Cardiac fibroblast (primary cell): ENCODE data around the gene EXD3.

ENCODE experiments used
- DNase-seq, 2 donors: peaks; one replicate each; pipeline versions ENCODE4 v3.0.0 to v3.0.0-alpha.2; 2010; ENCODE audit warnings: low read depth in 2 of 2
- H3K4me3 ChIP-seq, 2 donors: replicated peaks in 1 of 2; 1 replicate in 1 of 2; 2 replicates in 1 of 2; pipeline ENCODE4 v1.5.1; 2011; ENCODE audit warnings: low read depth in 2 of 2, low read length in 2 of 2, mild to moderate bottlenecking in 2 of 2, moderate library complexity in 1 of 2
- CTCF ChIP-seq: IDR thresholded peaks from one replicate; pipeline ENCODE4 v1.5.1; 2011; ENCODE audit warnings: low read depth, mild to moderate bottlenecking, low read length, inconsistent platforms

EXD3 gene

DNA sequence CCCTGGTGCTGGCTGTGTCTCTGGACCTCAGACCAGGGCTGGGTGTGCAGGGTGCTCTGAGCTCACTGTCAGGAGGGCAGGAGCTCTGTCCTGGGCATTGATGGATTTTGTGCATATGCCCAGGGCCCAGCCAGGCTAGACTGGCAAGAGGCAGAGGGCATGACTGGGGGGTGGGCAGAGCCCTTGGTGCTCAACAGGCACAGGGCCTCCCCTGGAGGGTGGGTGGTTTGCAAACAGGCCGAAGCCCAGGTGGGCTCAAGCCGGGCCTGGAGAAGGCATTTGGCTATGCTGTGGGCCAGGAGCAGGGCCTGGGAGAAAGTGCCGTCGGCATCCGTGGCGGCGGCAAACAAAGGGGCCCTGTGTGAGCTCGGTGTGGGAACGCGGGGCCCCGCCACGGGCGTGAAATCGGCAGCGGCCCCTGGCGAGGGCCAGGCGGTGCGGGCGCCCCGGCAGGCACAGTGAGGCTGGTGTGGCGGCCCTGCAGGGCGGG, 119.0 kb downstream of the EXD3 start:
- no peak for TF ChIP-seq CTCF
- H3K4me3 ChIP-seq = no peak overlapping the region
- no peak for DNase-seq

GRCh38 chr9:137303151-137303892, 119.6 kb downstream of the EXD3 start:
- DNase-seq = no peak
- no peak for TF ChIP-seq CTCF
- H3K4me3 ChIP-seq = no peak overlapping the region

DNA sequence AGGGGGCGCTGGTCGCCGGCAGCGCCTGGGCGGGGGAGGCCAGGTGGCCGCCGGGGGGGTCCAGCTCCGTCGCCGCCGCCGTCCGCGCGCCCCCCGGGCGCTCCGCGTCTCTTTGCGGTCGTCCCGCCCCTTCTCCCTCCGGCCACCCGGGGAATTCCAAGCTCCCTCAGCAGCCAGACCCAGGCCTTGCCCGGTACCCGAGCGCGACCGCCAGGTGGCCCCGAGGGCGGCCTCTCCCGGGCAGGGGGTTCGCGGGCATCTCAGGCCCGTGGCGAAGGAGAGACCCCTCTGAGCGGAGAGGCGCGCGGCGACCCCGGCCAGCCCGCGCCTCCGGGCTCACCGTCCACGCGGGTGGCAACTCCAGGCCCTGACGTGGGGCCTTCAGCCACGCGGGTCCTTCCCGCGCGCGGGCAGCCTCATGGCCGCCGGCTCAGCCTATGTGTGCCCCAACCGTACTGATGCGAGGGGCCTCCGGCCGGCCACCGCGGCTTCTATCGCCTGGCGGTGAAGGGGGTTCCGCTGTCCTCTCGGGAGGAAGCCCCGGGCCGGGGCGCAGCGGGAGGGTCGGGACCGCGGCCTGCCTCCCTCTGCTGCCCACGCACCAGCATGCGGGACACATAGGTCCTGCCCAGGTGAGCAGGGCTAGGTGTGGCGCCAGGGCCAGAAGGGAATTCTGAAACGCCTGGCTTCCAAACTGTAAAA, 120.4 kb downstream of the EXD3 start:
- TF ChIP-seq CTCF = peak; percentile 61
- H3K4me3 ChIP-seq = peak overlapping the region; percentile 16 to 41
- peak in 1 of 2 donors; percentile 58 for DNase-seq

DNA sequence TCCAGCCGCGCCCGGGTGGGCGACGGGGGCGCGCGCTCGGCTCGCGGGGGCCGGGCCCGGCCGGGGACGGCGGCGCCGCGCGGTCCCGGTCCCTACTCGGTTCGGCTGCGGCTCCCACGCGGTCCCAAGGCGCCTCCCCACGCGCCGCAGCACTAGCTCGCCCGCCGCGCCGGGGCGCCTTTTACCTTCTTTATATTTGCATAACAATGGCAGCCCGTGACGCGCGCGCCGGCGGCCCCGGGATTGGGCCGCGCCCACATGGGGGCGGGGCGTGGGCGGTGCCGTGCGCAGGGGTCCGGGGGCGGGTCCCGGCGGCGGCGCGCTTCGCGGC, 120.9 kb downstream of the EXD3 start, which contains the start of gene NRARP:
NRARP (minus strand) TSS at position 154 of the 331 bp plus-strand sequence. CDS start 343 bp downstream, outside the sequence.
- DNase-seq = peak; percentile 77 to 84
- TF ChIP-seq CTCF = no peak
- peak within 1 kb of the TSS; percentile 41 for H3K4me3 ChIP-seq

DNA sequence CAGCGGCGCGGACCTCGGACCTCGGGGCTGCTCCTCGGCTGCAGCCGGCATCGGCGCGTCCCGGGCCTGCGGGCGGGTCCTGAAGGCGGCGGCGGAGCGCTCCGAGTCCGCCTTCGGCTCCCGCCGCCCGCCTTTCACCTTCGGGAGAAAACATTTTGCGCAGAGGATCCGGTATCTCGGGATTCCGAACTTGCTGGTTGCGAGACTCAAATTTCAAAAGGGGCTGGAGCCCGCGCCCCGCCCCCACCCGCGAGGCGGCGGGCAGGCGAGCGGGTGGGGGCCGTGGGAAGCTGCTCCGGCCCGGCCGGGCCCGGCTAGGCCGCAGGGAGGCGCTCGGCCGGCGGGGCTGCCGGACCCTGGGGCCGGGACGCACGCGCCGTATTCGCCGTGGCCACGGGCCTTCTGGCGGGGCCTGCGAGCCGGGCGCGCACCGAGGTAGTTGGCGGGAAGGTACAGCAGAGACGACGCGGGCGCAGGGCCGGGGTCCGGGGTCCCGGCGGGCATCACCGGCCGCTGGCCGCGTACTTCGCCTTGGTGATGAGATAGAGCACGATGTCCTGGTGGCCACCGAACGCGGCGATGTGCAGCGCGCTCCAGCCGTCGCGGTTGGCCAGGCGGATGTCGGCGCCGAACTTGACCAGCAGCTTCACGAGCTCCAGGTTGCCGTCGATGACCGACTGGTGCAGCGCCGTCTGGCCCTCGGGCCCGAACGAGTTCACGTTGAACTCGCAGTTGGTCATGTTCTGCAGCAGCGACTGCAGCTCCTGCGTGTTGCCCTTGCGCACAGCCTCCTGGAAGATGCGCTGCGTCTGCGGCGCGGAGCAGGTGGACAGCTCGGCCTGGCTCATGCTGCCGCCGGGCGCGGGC, 121.6 kb downstream of the EXD3 start:
- H3K4me3 ChIP-seq = peak overlapping the region; percentile 38 to 41
- DNase-seq = peak; percentile 55 to 67
- no peak for TF ChIP-seq CTCF

DNA sequence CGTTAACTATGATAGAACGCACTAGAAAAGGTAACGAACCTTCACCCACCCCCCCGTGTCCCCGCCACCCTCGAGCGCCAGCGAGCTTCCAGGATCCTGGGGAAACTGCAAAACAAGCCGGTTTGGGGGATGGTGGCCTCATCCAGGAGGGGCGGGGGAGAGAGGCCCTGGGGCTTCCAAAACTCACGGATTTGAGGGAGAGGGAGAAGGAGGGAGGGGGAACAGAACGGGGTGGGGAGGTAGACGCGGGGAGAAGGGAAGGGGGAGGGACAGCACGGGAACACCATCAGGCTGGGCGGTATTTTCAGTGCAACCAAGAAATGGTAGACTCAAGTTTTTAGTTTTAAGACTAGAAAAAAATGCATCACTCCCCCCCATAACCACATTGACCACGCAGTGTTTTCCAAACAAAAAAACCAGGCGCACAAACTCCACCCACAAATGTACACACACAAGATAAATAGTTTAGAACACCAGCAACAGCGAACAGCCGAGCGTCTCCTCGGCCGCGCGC, 122.3 kb downstream of the EXD3 start:
- TF ChIP-seq CTCF = no peak
- peak; percentile 46 to 66 for DNase-seq
- peak overlapping the region; percentile 38 for H3K4me3 ChIP-seq
